CD14-positive monocyte (primary cell): ENCODE results near the gene SUMO3. TPM values are rescaled to one million over a fixed set of nuclear protein-coding genes. Genes with fewer than 3 reads are reported as not detected.

ENCODE experiments used
- DNase-seq, 3 donors: peaks; one replicate each; pipeline ENCODE4 v3.0.0-alpha.2; 2011 to 2022
- H2AFZ ChIP-seq: 2 replicates; pipeline ENCODE4 v1.6.0; 2012; ENCODE audit warnings: mild to moderate bottlenecking, low read depth, low read length, inconsistent platforms; ENCODE audit not compliant: insufficient read depth, poor library complexity, severe bottlenecking
- H3K27ac ChIP-seq, 2 donors: 1 replicate in 1 of 2; 2 replicates in 1 of 2; pipeline ENCODE4 v1.5.1; 2012 to 2013; ENCODE audit warnings: low read length in 2 of 2, control low read depth in 1 of 2, inconsistent platforms in 1 of 2, low read depth in 1 of 2, mild to moderate bottlenecking in 1 of 2
- H3K27me3 ChIP-seq, 2 donors: one replicate each; pipeline versions ENCODE4 v1.6.0 to v1.6.1; 2011 to 2013; ENCODE audit warnings: low read length in 2 of 2; ENCODE audit not compliant: control insufficient read depth in 2 of 2, insufficient read depth in 2 of 2
- H3K36me3 ChIP-seq, 2 donors: replicated peaks in 1 of 2; 1 replicate in 1 of 2; 2 replicates in 1 of 2; pipeline versions ENCODE4 v1.5.1 to v1.6.1; 2012 to 2013; ENCODE audit warnings: low read length in 2 of 2, control low read depth in 1 of 2, inconsistent platforms in 1 of 2, mild to moderate bottlenecking in 1 of 2; ENCODE audit not compliant: insufficient read depth in 2 of 2, control insufficient read depth in 1 of 2
- H3K4me1 ChIP-seq, 2 donors: 1 replicate in 1 of 2; 2 replicates in 1 of 2; pipeline versions ENCODE4 v1.5.1 to v1.6.1; 2012 to 2013; ENCODE audit warnings: low read length in 2 of 2, control low read depth in 1 of 2, inconsistent platforms in 1 of 2, mild to moderate bottlenecking in 1 of 2, moderate library complexity in 1 of 2; ENCODE audit not compliant: insufficient read depth in 2 of 2, control insufficient read depth in 1 of 2
- H3K4me2 ChIP-seq: replicated peaks from 2 replicates; pipeline ENCODE3; 2012; ENCODE audit warnings: low read length, moderate library complexity, mild to moderate bottlenecking; ENCODE audit not compliant: poor library complexity, severe bottlenecking; ENCODE audit errors: extremely low read depth
- H3K4me3 ChIP-seq, 3 experiments: fragments of 200-600 bp in 1 of 3; sonication (generic) in 1 of 3; replicated peaks in 1 of 3; 1 replicate in 2 of 3; 2 replicates in 1 of 3; pipeline ENCODE4 v1.5.1; 2011 to 2013; ENCODE audit warnings: low read length in 3 of 3, mild to moderate bottlenecking in 3 of 3, control low read depth in 2 of 3, low read depth in 2 of 3, inconsistent platforms in 1 of 3, moderate library complexity in 1 of 3
- H3K79me2 ChIP-seq: 2 replicates; pipeline ENCODE4 v1.6.0; 2012; ENCODE audit warnings: mild to moderate bottlenecking, control low read depth, inconsistent platforms, low read length, moderate library complexity; ENCODE audit not compliant: insufficient read depth
- H3K9ac ChIP-seq: 2 replicates; pipeline ENCODE4 v1.6.0; 2017; ENCODE audit warnings: low read length, mild to moderate bottlenecking; ENCODE audit not compliant: insufficient read depth, poor library complexity, severe bottlenecking
- H3K9me3 ChIP-seq, 2 donors: replicated peaks in 1 of 2; 1 replicate in 1 of 2; 2 replicates in 1 of 2; pipeline versions ENCODE4 v1.5.1 to v1.6.1; 2012 to 2013; ENCODE audit warnings: low read length in 2 of 2, control low read depth in 1 of 2; ENCODE audit not compliant: control insufficient read depth in 1 of 2, insufficient read depth in 1 of 2
- H4K20me1 ChIP-seq: 2 replicates; pipeline ENCODE4 v1.6.0; 2012; ENCODE audit warnings: mild to moderate bottlenecking, low read length, control low read depth, moderate library complexity; ENCODE audit not compliant: insufficient read depth
- H3K27ac Mint-ChIP-seq, 7 donors: one replicate each; pipeline ENCODE4 v1.8.0; 2020; ENCODE audit warnings: mild to moderate bottlenecking in 7 of 7, mixed read lengths in 7 of 7, moderate library complexity in 6 of 7, inconsistent platforms in 2 of 7
- H3K27me3 Mint-ChIP-seq, 3 donors: one replicate each; pipeline ENCODE4 v1.8.0; 2021 to 2022; ENCODE audit warnings: low read depth in 3 of 3, mild to moderate bottlenecking in 3 of 3, mixed read lengths in 3 of 3, moderate library complexity in 3 of 3, inconsistent platforms in 1 of 3
- H3K36me3 Mint-ChIP-seq, 2 donors: one replicate each; pipeline ENCODE4 v1.8.0; 2020; ENCODE audit warnings: mixed read lengths in 2 of 2, inconsistent platforms in 1 of 2, mild to moderate bottlenecking in 1 of 2
- H3K4me1 Mint-ChIP-seq: one replicate; pipeline ENCODE4 v1.8.0; 2020; ENCODE audit warnings: mild to moderate bottlenecking, mixed read lengths
- H3K4me3 Mint-ChIP-seq, 2 donors: one replicate each; pipeline ENCODE4 v1.8.0; 2020; ENCODE audit warnings: mild to moderate bottlenecking in 2 of 2, mixed read lengths in 2 of 2, moderate library complexity in 1 of 2
- H3K9me3 Mint-ChIP-seq, 7 donors: one replicate each; pipeline ENCODE4 v1.8.0; 2020 to 2022; ENCODE audit warnings: mixed read lengths in 7 of 7, mild to moderate bottlenecking in 6 of 7, moderate library complexity in 6 of 7, inconsistent platforms in 2 of 7
- WGBS: methylation state at CpG from one replicate; pipeline ENCODE4 v1.1.5; 2013; ENCODE audit warnings: missing lambda C conversion rate; ENCODE audit not compliant: insufficient coverage; 5-methylcytosine and 5-hydroxymethylcytosine counted together
- intact Hi-C, 2 donors: fragments of 100-400 bp; cut with micrococcal nuclease; formaldehyde crosslinking; loops; one replicate each; pipeline versions ENCODE4 v1.15.0 to v1.15.1; 2023
- polyA plus RNA-seq, 3 donors: library from polyadenylated mRNA; depleted of rRNA in 1 of 3; unstranded in 2 of 3; stranded (reverse) in 1 of 3; fragments of 300-500 nt in 2 of 3; fragments of >200 nt in 1 of 3; fragmentation: Illumina TruSeq in 2 of 3; gene quantifications; 1 replicate in 2 of 3; 2 replicates in 1 of 3; pipeline ENCODE4 v1.2.3, GENCODE V29; 2012 to 2021
- TF ChIP-seq, protein P1 (sequence below): fragments of 200-600 bp; IDR thresholded peaks from one replicate; pipeline ENCODE4 v1.8.0; 2022; ENCODE audit warnings: antibody characterized with exemption, mild to moderate bottlenecking

SUMO3 gene
- polyA plus RNA-seq, 3 donors, result 70.9 to 112 (median 109) TPM

DNA sequence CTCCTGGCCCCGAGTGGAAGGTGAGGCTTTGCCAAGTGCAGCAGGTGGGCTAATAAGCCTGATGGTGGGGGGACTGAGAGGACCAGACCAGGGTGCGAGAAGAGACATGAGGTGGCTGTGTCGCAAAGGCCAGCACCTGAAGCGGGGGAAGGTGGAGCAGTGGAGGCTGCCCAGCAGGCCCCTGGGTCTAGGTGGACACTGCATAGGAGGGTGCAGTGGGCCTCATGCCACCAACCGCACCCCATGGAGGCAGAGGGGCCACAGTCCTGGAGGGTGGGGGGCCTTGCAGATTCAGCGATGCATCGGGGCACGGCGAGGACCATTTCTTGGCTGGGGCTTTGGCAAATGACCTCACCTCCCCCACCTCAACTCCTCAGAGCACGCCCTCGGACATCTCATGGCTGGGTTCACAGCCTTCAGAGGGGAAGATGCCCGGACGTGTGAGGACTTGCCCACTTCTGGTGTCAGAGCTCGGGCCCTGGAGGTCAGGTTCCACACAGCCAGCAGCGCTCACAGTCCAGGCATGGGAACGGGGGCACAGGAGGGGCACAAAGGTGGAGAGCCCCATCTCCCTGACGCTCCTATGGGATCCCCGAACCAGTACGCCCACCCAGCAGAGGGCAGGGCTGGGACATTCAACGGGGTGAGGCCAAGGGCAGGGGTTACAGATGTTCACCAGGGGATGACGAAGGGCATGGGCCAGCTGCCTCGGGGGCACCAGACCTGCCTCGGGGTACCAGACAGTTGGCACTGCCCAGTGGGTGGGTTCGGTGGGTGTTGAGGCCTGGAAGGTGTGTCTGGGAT lies 51.6 kb downstream of the SUMO3 start:
- no peaks in the 10 kb centered on the region for H3K4me1 ChIP-seq
- no peak overlapping the region for H3K9ac ChIP-seq
- H3K9me3 ChIP-seq, result no peaks in the 10 kb centered on the region
- peaks cover 3% of the 10 kb centered on the region for H3K4me1 Mint-ChIP-seq
- H3K4me3 ChIP-seq, result no peak overlapping the region
- no peak overlapping the region for H2AFZ ChIP-seq
- peak overlapping the region in 1 of 7 donors; percentile 73 for H3K27ac Mint-ChIP-seq
- intact Hi-C loops, result no loop called here
- H3K27me3 ChIP-seq, result no peaks in the 10 kb centered on the region
- H3K4me3 Mint-ChIP-seq, result no peak overlapping the region
- 87% methylated on average over 17 of the region's 24 CpGs for WGBS
- DNase-seq, result no peak
- H3K27me3 Mint-ChIP-seq, result peaks cover 0 to 3% (median 2%) of the 10 kb centered on the region in 3 donors
- H3K36me3 Mint-ChIP-seq, result peaks cover 25 to 28% of the 10 kb centered on the region in 2 donors
- TF ChIP-seq, protein P1, sequence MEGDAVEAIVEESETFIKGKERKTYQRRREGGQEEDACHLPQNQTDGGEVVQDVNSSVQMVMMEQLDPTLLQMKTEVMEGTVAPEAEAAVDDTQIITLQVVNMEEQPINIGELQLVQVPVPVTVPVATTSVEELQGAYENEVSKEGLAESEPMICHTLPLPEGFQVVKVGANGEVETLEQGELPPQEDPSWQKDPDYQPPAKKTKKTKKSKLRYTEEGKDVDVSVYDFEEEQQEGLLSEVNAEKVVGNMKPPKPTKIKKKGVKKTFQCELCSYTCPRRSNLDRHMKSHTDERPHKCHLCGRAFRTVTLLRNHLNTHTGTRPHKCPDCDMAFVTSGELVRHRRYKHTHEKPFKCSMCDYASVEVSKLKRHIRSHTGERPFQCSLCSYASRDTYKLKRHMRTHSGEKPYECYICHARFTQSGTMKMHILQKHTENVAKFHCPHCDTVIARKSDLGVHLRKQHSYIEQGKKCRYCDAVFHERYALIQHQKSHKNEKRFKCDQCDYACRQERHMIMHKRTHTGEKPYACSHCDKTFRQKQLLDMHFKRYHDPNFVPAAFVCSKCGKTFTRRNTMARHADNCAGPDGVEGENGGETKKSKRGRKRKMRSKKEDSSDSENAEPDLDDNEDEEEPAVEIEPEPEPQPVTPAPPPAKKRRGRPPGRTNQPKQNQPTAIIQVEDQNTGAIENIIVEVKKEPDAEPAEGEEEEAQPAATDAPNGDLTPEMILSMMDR, result no peak
- no peak overlapping the region for H3K4me2 ChIP-seq
- H3K36me3 ChIP-seq, result peaks cover 17 to 22% of the 10 kb centered on the region in 2 donors
- H3K9me3 Mint-ChIP-seq, result no peaks in the 10 kb centered on the region
- H3K79me2 ChIP-seq, result no peaks in the 10 kb centered on the region
- H4K20me1 ChIP-seq, result no peaks in the 10 kb centered on the region
- no peak overlapping the region for H3K27ac ChIP-seq

DNA sequence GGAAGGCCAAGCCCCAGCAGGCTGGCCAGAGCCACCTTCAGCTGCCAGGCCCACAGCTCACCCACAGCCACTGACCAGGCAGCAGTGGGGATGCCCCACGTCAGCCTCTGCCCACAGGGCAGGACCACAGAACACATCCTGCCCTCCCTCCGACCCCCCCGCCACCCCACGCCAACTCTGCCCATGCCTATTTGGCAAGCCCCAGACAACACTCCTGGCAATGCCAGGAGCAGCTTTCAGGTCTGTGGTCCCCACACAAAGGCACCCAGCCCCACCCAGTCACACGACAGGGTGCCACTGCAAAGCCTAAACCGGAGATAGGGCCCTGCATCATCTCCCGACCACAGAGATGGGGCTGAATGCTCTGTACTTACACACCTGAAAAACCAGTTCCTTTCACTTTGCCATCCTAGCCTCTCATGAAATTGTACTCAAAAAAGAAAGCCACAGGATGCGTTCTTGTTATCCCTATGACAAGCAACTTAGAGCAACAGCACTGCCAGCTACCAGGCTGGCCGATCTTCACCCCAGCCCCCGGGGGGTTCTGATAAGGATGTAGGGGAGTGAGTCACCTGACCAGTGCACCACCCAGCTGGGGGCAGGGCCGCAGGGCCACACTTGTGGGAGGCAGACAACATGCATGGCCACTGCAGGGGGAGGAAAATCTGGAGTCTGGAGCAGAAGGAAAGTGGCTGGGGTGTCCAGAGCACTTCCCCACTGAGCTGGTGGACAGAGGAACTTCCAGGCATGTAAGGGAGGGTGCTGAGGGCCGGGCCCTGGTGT lies 52.4 kb downstream of the SUMO3 start:
- H2AFZ ChIP-seq, result no peak overlapping the region

More for the DNA sequence above, 52.4 kb downstream of the SUMO3 start:
- Mint-ChIP-seq H3K27me3 (peaks cover 0 to 3% (median 2%) of the 10 kb centered on the region in 3 donors), H3K36me3 (peaks cover 17 to 20% of the 10 kb centered on the region in 2 donors), H3K9me3 (no peaks in the 10 kb centered on the region), H3K4me3 (no peak overlapping the region), H3K27ac (peak overlapping the region in 4 of 7 donors; percentile 46 to 73 (median 60)), H3K4me1 (peaks cover 3% of the 10 kb centered on the region)
- TF ChIP-seq, protein P1, result no peak
- Histone ChIP-seq H3K9me3 (no peaks in the 10 kb centered on the region), H3K4me1 (no peaks in the 10 kb centered on the region), H3K27me3 (no peaks in the 10 kb centered on the region), H3K27ac (no peak overlapping the region), H3K79me2 (no peaks in the 10 kb centered on the region), H3K4me2 (no peak overlapping the region), H3K36me3 (peaks cover 9 to 14% of the 10 kb centered on the region in 2 donors), H3K4me3 (no peak overlapping the region), H3K9ac (no peak overlapping the region), H4K20me1 (no peaks in the 10 kb centered on the region)
- 37% methylated on average over 12 of the region's 12 CpGs for WGBS
- DNase-seq, result no peak
- intact Hi-C loops, result no loop called here
